Measurements from ENCODE around the gene TMEM52B.

Gene TMEM52B

DNA sequence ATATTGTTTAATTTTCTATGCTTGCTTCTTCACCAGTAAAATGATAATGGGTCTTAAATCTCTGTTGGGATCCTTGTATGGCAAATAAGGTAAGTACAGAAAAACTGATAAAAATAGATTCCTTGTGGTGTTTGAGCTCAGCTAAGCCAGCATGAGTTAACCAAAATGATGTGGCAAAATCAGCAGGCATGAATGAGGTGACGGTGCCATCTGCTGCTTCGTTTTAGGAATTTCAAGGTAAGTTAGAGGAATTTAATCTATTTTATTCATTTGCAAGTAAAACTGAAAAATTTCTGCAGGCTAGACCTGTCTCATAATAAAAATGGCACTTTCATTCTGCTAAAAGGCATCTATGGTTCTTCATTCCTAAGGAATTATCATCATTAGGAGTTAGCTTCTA, 38.8 kb upstream of the TMEM52B start:
- H3K4me2 ChIP-seq (ENCODE audit: low read depth, low read length, poor library complexity, severe bottlenecking) = no peak overlapping the region
- no peak overlapping the region for H3K9ac ChIP-seq (ENCODE audit: low read depth, low read length, poor library complexity, severe bottlenecking)
- no peak overlapping the region for H2AFZ ChIP-seq (ENCODE audit: low read length)
- H3K9me3 ChIP-seq (ENCODE audit: insufficient read depth, low read depth, low read length) = no peaks in the 10 kb centered on the region
- TF ChIP-seq EZH2phosphoT487 (IDR thresholded peaks at IDR 0.05; ENCODE audit: borderline replicate concordance) = no peak
- TF ChIP-seq CTCF (conservative IDR thresholded peaks at IDR 0.05; ENCODE audit: low read length) = peak; percentile 61
- no peaks in the 10 kb centered on the region for H3K4me1 ChIP-seq (ENCODE audit: insufficient read depth, low read length, poor library complexity, severe bottlenecking)
- no peaks in the 10 kb centered on the region for H4K20me1 ChIP-seq (ENCODE audit: insufficient read depth, low read length, poor library complexity, severe bottlenecking)
- no peaks in the 10 kb centered on the region for H3K79me2 ChIP-seq (ENCODE audit: insufficient read depth, low read length)
- H3F3A ChIP-seq (ENCODE audit: low read depth) = no peaks in the 10 kb centered on the region
- no peaks in the 10 kb centered on the region for H3K36me3 ChIP-seq (ENCODE audit: insufficient read depth, low read length)
- no peak overlapping the region for H3K4me3 ChIP-seq (ENCODE audit: low read length, poor library complexity, severe bottlenecking)
- H3K27me3 ChIP-seq (ENCODE audit: insufficient read depth, low read length, poor library complexity, severe bottlenecking) = no peaks in the 10 kb centered on the region
- H3K9me2 ChIP-seq (replicated peaks; ENCODE audit: low read depth, low read length) = no peaks in the 10 kb centered on the region

DNA sequence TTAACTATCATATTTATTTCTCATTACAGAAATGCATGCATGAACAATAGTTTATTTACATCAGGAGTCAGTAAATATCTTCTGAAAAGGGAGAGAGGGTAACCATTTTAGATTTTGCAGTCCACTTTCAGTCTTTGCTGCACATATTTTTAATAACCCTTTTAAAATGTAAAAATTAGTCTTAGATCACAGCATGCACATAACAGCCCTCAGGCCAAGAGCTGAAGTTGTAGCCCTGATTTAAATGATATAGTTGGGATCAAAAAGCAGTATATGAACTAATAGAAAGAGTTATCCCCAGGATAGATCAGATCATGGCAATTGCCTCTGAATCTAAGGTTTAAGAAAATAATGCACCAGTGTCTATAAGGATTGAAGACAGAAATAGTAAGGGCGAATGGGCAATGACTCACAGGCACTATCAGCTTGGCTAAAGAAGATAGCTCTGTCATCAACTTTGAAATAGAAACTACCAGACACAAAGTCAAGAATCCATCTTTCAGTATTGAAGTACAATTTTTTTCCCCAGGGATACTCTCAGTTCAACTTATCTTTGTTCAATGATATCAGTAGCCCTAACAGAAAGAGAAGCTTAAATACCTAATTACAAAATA, 35.7 kb upstream of the TMEM52B start:
- no peak for TF ChIP-seq EZH2phosphoT487 (IDR thresholded peaks at IDR 0.05; ENCODE audit: borderline replicate concordance)
- TF ChIP-seq CTCF (conservative IDR thresholded peaks at IDR 0.05; ENCODE audit: low read length) = no peak
- Histone ChIP-seq H3K4me2 (ENCODE audit: low read depth, low read length, poor library complexity, severe bottlenecking) (no peak overlapping the region), H3K79me2 (ENCODE audit: insufficient read depth, low read length) (no peaks in the 10 kb centered on the region), H3K9me3 (ENCODE audit: insufficient read depth, low read depth, low read length) (no peaks in the 10 kb centered on the region), H3K27me3 (ENCODE audit: insufficient read depth, low read length, poor library complexity, severe bottlenecking) (no peaks in the 10 kb centered on the region), H2AFZ (ENCODE audit: low read length) (no peak overlapping the region), H3K4me1 (ENCODE audit: insufficient read depth, low read length, poor library complexity, severe bottlenecking) (no peaks in the 10 kb centered on the region), H3K4me3 (ENCODE audit: low read length, poor library complexity, severe bottlenecking) (no peak overlapping the region), H4K20me1 (ENCODE audit: insufficient read depth, low read length, poor library complexity, severe bottlenecking) (no peaks in the 10 kb centered on the region), H3K9ac (ENCODE audit: low read depth, low read length, poor library complexity, severe bottlenecking) (no peak overlapping the region), H3K9me2 (replicated peaks; ENCODE audit: low read depth, low read length) (no peaks in the 10 kb centered on the region), H3F3A (ENCODE audit: low read depth) (no peaks in the 10 kb centered on the region), H3K36me3 (ENCODE audit: insufficient read depth, low read length) (no peaks in the 10 kb centered on the region)

DNA sequence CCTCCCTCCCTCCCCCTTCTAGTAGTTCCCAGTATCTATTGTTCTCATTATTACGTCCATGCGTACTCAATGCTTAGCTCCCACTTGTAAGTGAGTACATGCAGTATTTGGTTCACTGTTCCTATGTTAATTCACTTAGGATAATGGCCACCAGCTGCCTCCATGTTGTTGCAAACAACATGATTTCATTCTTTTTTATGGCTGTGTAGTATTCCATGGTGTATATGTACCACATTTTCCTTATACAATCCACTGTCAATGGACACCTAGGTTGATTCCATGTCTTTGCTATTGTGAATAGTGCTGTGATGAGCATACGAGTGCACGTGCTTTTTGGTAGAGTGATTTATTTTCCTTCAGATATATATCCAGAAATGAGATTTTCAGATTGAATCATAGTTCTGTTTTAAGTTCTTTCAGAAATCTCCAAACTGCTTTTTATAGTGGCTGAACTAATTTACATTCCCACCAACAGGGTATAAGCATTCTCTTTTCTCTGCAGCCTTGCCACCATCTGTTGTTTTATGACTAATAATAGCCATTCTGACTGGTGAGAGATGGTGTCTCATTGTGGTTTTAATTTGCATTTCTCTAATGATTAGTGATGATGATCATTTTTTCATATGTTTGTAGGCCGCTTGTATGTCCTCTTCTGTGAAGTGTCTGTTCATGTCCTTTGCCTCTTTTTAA, 31.0 kb upstream of the TMEM52B start:
- TF ChIP-seq EZH2phosphoT487 (IDR thresholded peaks at IDR 0.05; ENCODE audit: borderline replicate concordance) (no peak), CTCF (conservative IDR thresholded peaks at IDR 0.05; ENCODE audit: low read length) (no peak)
- Histone ChIP-seq H3K9me2 (replicated peaks; ENCODE audit: low read depth, low read length) (no peaks in the 10 kb centered on the region), H3K9me3 (ENCODE audit: insufficient read depth, low read depth, low read length) (no peaks in the 10 kb centered on the region), H3K4me1 (ENCODE audit: insufficient read depth, low read length, poor library complexity, severe bottlenecking) (no peaks in the 10 kb centered on the region), H3K36me3 (ENCODE audit: insufficient read depth, low read length) (no peaks in the 10 kb centered on the region), H3F3A (ENCODE audit: low read depth) (no peaks in the 10 kb centered on the region), H3K9ac (ENCODE audit: low read depth, low read length, poor library complexity, severe bottlenecking) (no peak overlapping the region), H3K4me3 (ENCODE audit: low read length, poor library complexity, severe bottlenecking) (no peak overlapping the region), H3K79me2 (ENCODE audit: insufficient read depth, low read length) (no peaks in the 10 kb centered on the region), H2AFZ (ENCODE audit: low read length) (no peak overlapping the region), H4K20me1 (ENCODE audit: insufficient read depth, low read length, poor library complexity, severe bottlenecking) (no peaks in the 10 kb centered on the region), H3K4me2 (ENCODE audit: low read depth, low read length, poor library complexity, severe bottlenecking) (no peak overlapping the region), H3K27me3 (ENCODE audit: insufficient read depth, low read length, poor library complexity, severe bottlenecking) (no peaks in the 10 kb centered on the region)
